ENCODE results near the gene VPS13D.

VPS13D gene

DNA sequence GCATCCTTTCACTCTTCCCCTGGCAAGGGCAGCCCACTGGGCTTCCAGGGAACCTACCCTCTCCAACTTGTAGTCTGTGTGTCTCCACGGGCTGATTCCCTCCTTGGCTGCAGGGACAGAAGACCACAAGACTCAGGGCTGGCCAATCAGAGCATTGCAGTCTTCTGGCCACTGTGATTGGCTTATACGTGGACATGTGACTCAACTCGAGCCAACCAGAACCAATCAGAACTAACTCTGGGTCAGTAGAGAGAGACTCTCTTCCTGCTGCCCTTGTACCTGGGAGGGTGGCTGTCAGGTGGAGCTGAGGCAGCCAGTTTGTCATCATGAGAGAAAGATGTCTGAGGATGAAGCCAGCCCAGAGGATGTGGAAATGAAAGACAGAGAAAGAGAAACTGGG lies 324.1 kb downstream of the VPS13D start:
- H3K27me3 Mint-ChIP-seq = no peaks in the 10 kb centered on the region
- no peaks in the 10 kb centered on the region for H3K9me3 Mint-ChIP-seq
- no peaks in the 10 kb centered on the region for H3K36me3 Mint-ChIP-seq (ENCODE audit: low read depth)
- no peak overlapping the region for H3K27ac Mint-ChIP-seq
- no peak overlapping the region for H3K4me3 Mint-ChIP-seq
- H3K4me1 Mint-ChIP-seq (ENCODE audit: low read depth) = peaks cover 19% of the 10 kb centered on the region
- no peak for DNase-seq

DNA sequence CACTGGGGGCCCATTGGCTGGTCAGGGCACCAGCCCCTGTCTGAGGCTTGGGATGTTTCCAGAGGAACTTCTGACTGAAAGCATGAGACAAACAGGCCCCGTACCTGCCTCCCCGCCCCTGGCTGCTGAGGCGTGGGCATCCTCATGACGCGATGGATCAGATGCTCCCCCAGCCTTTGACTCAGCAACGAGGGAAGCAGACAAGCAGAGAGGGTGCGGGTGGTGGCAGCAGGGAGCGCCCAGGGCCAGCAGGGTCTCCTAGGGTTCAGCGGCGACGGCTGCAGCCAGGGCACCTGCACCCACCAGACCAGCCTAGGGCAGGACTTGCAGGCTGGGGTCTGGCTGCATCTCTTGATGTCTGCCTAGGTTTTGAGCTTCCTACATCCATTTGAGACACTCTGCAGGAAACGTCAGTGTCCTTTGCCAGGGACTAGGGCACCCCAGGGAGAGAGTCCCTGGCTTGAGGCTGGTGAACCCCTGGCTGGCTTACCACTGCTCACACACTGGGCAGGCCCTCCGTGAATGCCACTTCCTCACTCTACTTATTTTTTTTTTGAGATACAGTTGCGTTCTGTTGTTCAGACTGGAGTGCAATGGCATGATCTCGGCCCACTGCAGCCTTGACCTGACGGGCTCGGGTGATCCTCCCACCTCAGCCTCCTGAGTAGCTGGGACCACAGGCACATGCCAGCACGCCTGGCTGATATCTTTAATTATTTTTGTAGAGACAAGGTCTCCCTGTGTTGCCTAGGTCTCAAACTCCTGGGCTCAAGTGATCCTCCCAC lies 324.9 kb downstream of the VPS13D start:
- Mint-ChIP-seq H3K9me3 (no peaks in the 10 kb centered on the region), H3K4me1 (ENCODE audit: low read depth) (peaks cover 17% of the 10 kb centered on the region), H3K4me3 (no peak overlapping the region), H3K27me3 (no peaks in the 10 kb centered on the region), H3K36me3 (ENCODE audit: low read depth) (no peaks in the 10 kb centered on the region), H3K27ac (no peak overlapping the region)
- no peak for DNase-seq

DNA sequence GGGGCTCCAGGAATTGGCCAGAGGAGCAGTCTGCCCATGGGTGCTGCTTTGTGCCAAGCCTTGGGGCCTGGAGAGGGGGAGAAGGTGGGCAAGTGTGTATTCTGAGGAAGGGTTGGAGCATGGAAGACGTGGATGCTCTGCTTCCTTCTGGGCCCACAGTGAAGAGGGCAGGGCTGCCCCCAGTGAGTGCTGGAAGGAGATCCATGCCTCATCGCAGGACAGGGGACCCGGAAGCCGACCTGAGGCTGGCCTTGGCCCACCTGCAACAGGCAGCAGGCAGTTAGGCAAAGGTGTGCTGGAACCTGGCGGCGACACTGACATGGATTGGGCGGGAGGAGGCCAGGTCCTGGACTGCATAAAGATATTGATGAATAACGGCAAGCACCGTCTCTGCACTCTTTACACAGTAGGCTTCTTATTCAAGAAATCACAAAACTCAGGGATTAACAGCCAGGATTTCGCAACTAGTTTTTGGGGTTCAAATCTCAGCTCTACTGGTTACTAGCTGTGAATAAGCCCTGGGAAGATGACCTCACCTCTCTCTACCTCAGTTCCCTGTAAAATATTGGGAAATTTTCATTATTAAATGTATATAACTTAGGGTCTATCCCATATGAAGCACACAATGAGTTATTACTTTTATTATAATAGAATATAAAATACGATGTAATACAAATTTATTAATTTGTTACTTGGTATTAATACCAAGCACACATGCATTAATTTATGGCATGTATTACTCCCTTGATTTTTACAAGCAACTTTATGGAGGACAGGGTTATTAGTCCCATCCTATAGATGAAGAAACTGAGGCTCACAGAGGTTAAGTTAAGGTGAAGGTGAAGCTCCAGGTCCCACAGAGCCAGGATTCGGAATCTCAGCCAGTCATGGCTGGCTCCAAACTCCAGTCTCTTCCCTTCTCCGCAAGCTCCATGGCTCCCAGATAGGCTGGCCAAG lies 325.9 kb downstream of the VPS13D start:
- peaks cover 13% of the 10 kb centered on the region for H3K4me1 Mint-ChIP-seq (ENCODE audit: low read depth)
- H3K27ac Mint-ChIP-seq = no peak overlapping the region
- no peaks in the 10 kb centered on the region for H3K9me3 Mint-ChIP-seq
- no peak for DNase-seq
- no peaks in the 10 kb centered on the region for H3K36me3 Mint-ChIP-seq (ENCODE audit: low read depth)
- H3K4me3 Mint-ChIP-seq = no peak overlapping the region
- no peaks in the 10 kb centered on the region for H3K27me3 Mint-ChIP-seq

DNA sequence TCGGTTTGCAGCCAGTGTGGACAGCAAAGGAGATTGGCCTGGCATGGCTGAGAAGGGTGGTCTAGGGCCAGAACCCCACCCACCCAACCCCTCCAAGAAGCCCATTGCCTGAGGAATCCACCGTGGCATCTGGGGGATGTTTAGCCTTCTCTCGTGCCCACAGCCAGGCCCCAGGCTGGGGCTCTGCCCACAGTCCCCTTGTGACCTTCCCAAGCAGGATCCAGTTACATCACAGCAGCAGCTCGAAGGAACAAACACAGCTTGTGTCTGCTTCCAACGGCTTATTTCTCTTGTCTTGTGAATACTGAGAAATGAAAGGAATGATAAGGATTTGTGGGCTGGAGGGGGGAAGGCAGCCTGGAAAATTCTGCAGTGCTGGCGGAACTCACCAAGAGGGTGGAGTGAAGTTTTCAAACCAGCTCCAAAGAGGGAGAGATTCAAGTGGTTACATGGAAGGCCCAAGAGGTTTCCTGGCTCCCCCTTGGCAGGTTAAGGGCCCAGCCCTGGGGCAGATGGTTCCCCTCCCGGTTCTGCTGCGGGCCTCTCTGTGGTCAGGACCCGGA lies 326.6 kb downstream of the VPS13D start:
- no peak overlapping the region for H3K4me3 Mint-ChIP-seq
- no peaks in the 10 kb centered on the region for H3K36me3 Mint-ChIP-seq (ENCODE audit: low read depth)
- no peaks in the 10 kb centered on the region for H3K9me3 Mint-ChIP-seq
- DNase-seq = no peak
- H3K27ac Mint-ChIP-seq = no peak overlapping the region
- no peaks in the 10 kb centered on the region for H3K27me3 Mint-ChIP-seq
- peaks cover 10% of the 10 kb centered on the region for H3K4me1 Mint-ChIP-seq (ENCODE audit: low read depth)

DNA sequence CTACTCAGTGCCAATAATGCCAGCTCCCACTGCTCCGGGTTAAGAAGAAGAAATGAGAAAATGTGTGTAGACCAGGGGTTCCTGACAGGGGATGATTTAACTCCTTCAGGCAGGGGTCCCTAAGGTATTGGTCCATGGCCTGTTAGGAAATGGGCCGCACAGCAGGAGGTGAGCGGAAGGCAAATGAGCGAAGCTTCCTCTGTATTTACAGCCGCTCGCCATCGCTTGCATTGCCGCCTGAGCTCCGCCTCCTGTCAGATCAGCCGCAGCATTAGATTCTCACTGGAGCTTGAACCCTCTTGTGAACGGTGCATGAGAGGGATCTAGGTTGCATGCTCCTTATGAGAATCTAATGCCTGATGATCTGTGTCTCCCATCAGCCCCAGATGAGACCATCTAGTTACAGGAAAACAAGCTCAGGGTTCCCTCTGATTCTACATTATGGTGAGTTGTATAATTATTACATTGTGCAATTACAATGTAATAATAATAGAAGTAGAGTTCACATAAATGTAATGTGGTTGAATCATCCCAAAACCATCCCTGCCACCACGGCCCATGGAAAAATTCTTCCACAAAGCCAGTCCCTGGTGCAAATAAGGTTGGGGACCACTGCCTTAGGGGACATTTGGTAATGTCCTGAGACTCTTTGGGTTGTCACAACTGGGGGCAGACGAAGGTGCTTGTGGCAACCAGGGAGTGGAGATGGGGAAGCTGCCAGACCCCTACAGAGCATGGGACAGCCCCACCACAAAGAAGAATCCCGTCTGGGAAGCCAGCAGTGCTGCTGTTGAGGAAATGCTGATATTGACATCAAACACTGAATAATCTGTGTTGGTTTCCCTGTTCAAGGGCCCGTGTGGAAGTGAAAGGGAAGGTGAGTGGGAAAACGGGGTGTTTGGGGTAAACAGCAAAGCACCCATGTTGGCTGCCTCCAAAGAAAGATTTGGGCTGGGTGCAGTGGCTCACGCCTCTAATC lies 327.4 kb downstream of the VPS13D start:
- peaks cover 10% of the 10 kb centered on the region for H3K4me1 Mint-ChIP-seq (ENCODE audit: low read depth)
- no peak overlapping the region for H3K27ac Mint-ChIP-seq
- no peak for DNase-seq
- H3K9me3 Mint-ChIP-seq = peaks cover under 1% of the 10 kb centered on the region
- H3K27me3 Mint-ChIP-seq = no peaks in the 10 kb centered on the region
- no peak overlapping the region for H3K4me3 Mint-ChIP-seq
- no peaks in the 10 kb centered on the region for H3K36me3 Mint-ChIP-seq (ENCODE audit: low read depth)

DNA sequence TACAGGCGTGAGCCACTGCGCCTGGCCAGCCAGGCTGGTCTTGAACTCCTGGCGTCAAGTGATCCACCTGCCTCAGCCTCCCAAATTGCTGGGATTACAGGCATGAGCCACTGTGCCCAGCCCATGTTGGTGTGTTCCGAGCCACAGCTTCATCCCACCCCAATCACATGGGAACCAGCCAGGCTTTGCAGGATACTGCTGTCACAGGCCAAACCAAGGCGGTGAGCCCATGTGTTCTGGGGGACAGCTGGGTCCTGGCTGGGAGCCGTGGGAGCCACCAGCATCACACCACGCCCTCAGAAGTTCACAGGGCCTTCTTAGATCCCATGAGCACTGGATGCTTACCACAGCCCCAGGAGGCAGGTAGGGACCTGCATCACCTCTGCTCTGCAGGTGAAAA lies 331.3 kb downstream of the VPS13D start:
- H3K4me3 Mint-ChIP-seq = no peak overlapping the region
- H3K9me3 Mint-ChIP-seq = peaks cover 32% of the 10 kb centered on the region
- no peak overlapping the region for H3K27ac Mint-ChIP-seq
- peaks cover 10% of the 10 kb centered on the region for H3K4me1 Mint-ChIP-seq (ENCODE audit: low read depth)
- H3K27me3 Mint-ChIP-seq = no peaks in the 10 kb centered on the region
- peaks cover 24% of the 10 kb centered on the region for H3K36me3 Mint-ChIP-seq (ENCODE audit: low read depth)
- no peak for DNase-seq
